Spleen (tissue), 7 donors: Measurements from ENCODE around the gene ASB13.

Experiments
- CTCF ChIP-seq, 11 experiments: fragments of 200-600 bp in 7 of 11; fragments of 450-650 bp in 4 of 11; sonication (generic) in 4 of 11; IDR thresholded peaks in 8 of 11; conservative IDR thresholded peaks in 3 of 11; 1 replicate in 7 of 11; 2 replicates in 4 of 11; pipeline versions ENCODE4 v1.4.0 to v1.8.0; 2016 to 2021; ENCODE audit warnings: antibody characterized with exemption in 11 of 11, inconsistent platforms in 4 of 11, mild to moderate bottlenecking in 1 of 11
- POLR2A ChIP-seq, 3 donors: fragments of 450-650 bp; IDR thresholded peaks; one replicate each; pipeline ENCODE4 v1.5.1; 2017; ENCODE audit warnings: antibody characterized with exemption in 3 of 3, mild to moderate bottlenecking in 1 of 3
- donor health status: DM: no; HTN: no; CAD: no; lungs with moderate emphysema.
- donor health status: DM: no; HTN: no; CAD: no.
- donor health status: DM: no; HTN: no; CAD: no.

- TF ChIP-seq POLR2A (IDR thresholded peaks at IDR 0.05): no peak
- no peak for TF ChIP-seq CTCF (IDR thresholded peaks at IDR 0.05 in 8 of 11, conservative IDR thresholded peaks at IDR 0.05 in 3 of 11)
Measured at GRCh38 chr10:5652746-5653145, 13.6 kb downstream of the ASB13 start.
